GM12873 (cell line): ENCODE data around the gene RNASE12.

Experiments used
- CTCF ChIP-seq: IDR thresholded peaks from 2 replicates; pipeline ENCODE4 v1.5.1; 2012; ENCODE audit warnings: low read depth, mild to moderate bottlenecking, moderate library complexity, low read length, control low read depth; ENCODE audit not compliant: insufficient read depth; ENCODE audit errors: missing control alignments

RNASE12 gene

GRCh38 chr14:20628063-20628854 is 37.1 kb upstream of the RNASE12 start:
- TF ChIP-seq CTCF, result no peak

- TF ChIP-seq CTCF, result no peak
Measured at GRCh38 chr14:20627346-20628027, 36.3 kb upstream of the RNASE12 start.

- TF ChIP-seq CTCF, result no peak
Measured at GRCh38 chr14:20626274-20626673, 35.1 kb upstream of the RNASE12 start.

GRCh38 chr14:20624495-20625070 is 33.4 kb upstream of the RNASE12 start:
- no peak for TF ChIP-seq CTCF

GRCh38 chr14:20623798-20624197 is 32.6 kb upstream of the RNASE12 start:
- no peak for TF ChIP-seq CTCF

- no peak for TF ChIP-seq CTCF
Measured at GRCh38 chr14:20622816-20623291, 31.7 kb upstream of the RNASE12 start.
